Trophoblast cell (in vitro differentiated cells and primary cell): ENCODE results near the gene CFDP1.

Experiments used
- DNase-seq, 2 donors: peaks; one replicate each; pipeline ENCODE4 v3.0.0-alpha.2; 2016
- H2AFZ ChIP-seq: 2 replicates; pipeline ENCODE4 v1.6.1; 2013; ENCODE audit warnings: low read length, moderate library complexity, mild to moderate bottlenecking; ENCODE audit not compliant: insufficient read depth, poor library complexity
- H2AK5ac ChIP-seq: 2 replicates; pipeline ENCODE4 v1.6.1; 2013; ENCODE audit warnings: mild to moderate bottlenecking, low read length
- H2BK120ac ChIP-seq: 2 replicates; pipeline ENCODE4 v1.6.1; 2013; ENCODE audit warnings: low read length, mild to moderate bottlenecking, moderate library complexity; ENCODE audit not compliant: insufficient read depth, poor library complexity
- H2BK12ac ChIP-seq: 2 replicates; pipeline ENCODE4 v1.6.1; 2013; ENCODE audit warnings: mild to moderate bottlenecking, low read length, moderate library complexity
- H2BK5ac ChIP-seq: 2 replicates; pipeline ENCODE4 v1.6.1; 2013; ENCODE audit warnings: low read length, low read depth, moderate library complexity, mild to moderate bottlenecking; ENCODE audit not compliant: poor library complexity
- H3K14ac ChIP-seq: 2 replicates; pipeline ENCODE4 v1.6.1; 2013; ENCODE audit warnings: mild to moderate bottlenecking, low read length
- H3K18ac ChIP-seq: 2 replicates; pipeline ENCODE4 v1.6.1; 2013; ENCODE audit warnings: mild to moderate bottlenecking, low read length
- H3K23ac ChIP-seq: 2 replicates; pipeline ENCODE4 v1.6.1; 2013; ENCODE audit warnings: low read length
- H3K27ac ChIP-seq: 2 replicates; pipeline ENCODE4 v1.5.1; 2013; ENCODE audit warnings: low read depth, mild to moderate bottlenecking, inconsistent platforms, low read length, moderate library complexity
- H3K27me3 ChIP-seq: 2 replicates; pipeline ENCODE4 v1.6.1; 2013; ENCODE audit warnings: inconsistent platforms, mild to moderate bottlenecking, low read length, moderate library complexity; ENCODE audit not compliant: insufficient read depth
- H3K36me3 ChIP-seq, 2 experiments: 1 replicate in 1 of 2; 2 replicates in 1 of 2; pipeline ENCODE4 v1.6.1; 2013; ENCODE audit warnings: low read length in 2 of 2, mild to moderate bottlenecking in 2 of 2, moderate library complexity in 1 of 2; ENCODE audit not compliant: insufficient read depth in 2 of 2, control insufficient read depth in 1 of 2
- H3K4ac ChIP-seq: 2 replicates; pipeline ENCODE4 v1.6.1; 2013; ENCODE audit warnings: low read depth, mild to moderate bottlenecking, low read length, moderate library complexity
- H3K4me1 ChIP-seq, 2 experiments: 1 replicate in 1 of 2; 2 replicates in 1 of 2; pipeline ENCODE4 v1.6.1; 2013; ENCODE audit warnings: low read length in 2 of 2, mild to moderate bottlenecking in 2 of 2, moderate library complexity in 1 of 2; ENCODE audit not compliant: insufficient read depth in 2 of 2, control insufficient read depth in 1 of 2
- H3K4me2 ChIP-seq: 2 replicates; pipeline ENCODE4 v1.6.1; 2013; ENCODE audit warnings: inconsistent platforms, mild to moderate bottlenecking, low read length, moderate library complexity
- H3K4me3 ChIP-seq: 2 replicates; pipeline ENCODE4 v1.5.1; 2013; ENCODE audit warnings: mild to moderate bottlenecking, low read depth, low read length, inconsistent platforms
- H3K79me1 ChIP-seq: one replicate; pipeline ENCODE4 v1.6.1; 2013; ENCODE audit warnings: low read length
- H3K79me2 ChIP-seq: 2 replicates; pipeline ENCODE4 v1.6.1; 2013; ENCODE audit warnings: low read length, mild to moderate bottlenecking; ENCODE audit not compliant: control insufficient read depth, insufficient read depth, poor library complexity
- H3K9ac ChIP-seq: 2 replicates; pipeline ENCODE4 v1.6.1; 2013; ENCODE audit warnings: mild to moderate bottlenecking, low read length
- H3K9me3 ChIP-seq: 2 replicates; pipeline ENCODE4 v1.6.1; 2013; ENCODE audit warnings: low read depth, mild to moderate bottlenecking, control low read depth, inconsistent platforms, low read length; ENCODE audit not compliant: insufficient read depth
- H4K12ac ChIP-seq: 2 replicates; pipeline ENCODE4 v1.6.1; 2013; ENCODE audit warnings: low read depth, mild to moderate bottlenecking, low read length, moderate library complexity
- H4K8ac ChIP-seq: 2 replicates; pipeline ENCODE4 v1.6.1; 2013; ENCODE audit warnings: low read depth, mild to moderate bottlenecking, low read length, moderate library complexity
- H4K91ac ChIP-seq: one replicate; pipeline ENCODE4 v1.6.1; 2013; ENCODE audit warnings: low read depth, mild to moderate bottlenecking, low read length, moderate library complexity
- WGBS: extraction: QIAGEN DNeasy Blood & Tissue Kit; methylation state at CpG from one replicate; pipeline ENCODE4 v1.1.7; 2013; ENCODE audit warnings: missing lambda C conversion rate; ENCODE audit not compliant: insufficient read length, insufficient coverage; ENCODE audit errors: extremely low coverage; 5-methylcytosine and 5-hydroxymethylcytosine counted together

CFDP1 gene

DNA sequence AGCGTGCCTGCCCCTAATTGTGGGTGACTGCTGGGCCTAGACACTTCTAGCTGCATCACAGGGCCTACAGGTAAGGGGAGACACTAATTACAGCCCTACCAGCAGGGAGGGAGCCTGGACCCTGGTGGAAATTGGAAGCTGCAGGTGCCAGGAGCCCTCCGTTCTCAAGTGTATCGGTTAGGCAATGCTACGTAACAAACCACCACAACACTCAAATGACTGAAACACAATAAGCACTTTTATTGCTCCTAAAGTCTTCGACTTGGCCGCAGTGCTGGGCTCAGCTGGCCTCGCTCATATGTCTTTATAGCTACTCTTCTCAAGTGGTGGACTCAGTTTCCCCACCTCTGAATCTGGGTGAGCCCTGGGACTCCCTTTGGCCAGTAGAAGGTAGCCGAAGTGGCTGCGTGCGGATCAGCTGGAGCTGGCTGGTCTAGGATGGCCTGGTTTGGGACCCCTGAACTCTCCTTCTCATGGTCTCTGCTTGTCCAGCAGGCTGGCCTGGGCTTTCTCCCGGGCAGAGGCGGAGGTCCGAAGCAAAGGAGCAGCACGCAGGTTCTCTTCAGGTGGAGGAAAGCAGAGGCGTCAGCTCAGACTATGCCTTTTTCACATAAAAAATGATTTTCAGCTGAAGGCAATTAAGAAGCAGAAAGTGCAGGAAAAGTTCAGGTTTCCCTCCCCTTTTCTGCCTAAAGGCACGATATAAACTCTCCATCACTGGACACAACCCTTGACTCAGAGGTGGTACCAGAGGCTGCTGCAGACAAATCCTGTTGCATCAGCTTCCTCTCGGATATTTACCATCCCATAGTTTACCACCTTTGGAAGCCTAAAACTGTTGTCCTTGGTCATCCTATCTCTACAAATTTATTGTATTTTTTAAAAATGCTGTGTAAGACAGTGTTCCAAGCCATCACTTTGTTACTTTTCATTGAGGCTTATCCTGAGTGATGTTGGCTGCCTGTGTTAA is 39.9 kb upstream of the CFDP1 start:
- H3K4me3 ChIP-seq = no peak overlapping the region
- DNase-seq = no peak
- H3K9ac ChIP-seq = no peak overlapping the region
- H3K36me3 ChIP-seq = no peaks in the 10 kb centered on the region
- no peak overlapping the region for H4K8ac ChIP-seq
- no peak overlapping the region for H3K4me2 ChIP-seq
- WGBS = no CpG with 5 or more reads among the region's 17 CpGs
- no peaks in the 10 kb centered on the region for H3K79me2 ChIP-seq
- H4K12ac ChIP-seq = no peak overlapping the region
- no peak overlapping the region for H2AFZ ChIP-seq
- no peak overlapping the region for H2BK12ac ChIP-seq
- H2BK120ac ChIP-seq = no peak overlapping the region
- no peak overlapping the region for H3K18ac ChIP-seq
- H3K9me3 ChIP-seq = no peaks in the 10 kb centered on the region
- H3K4me1 ChIP-seq = no peaks in the 10 kb centered on the region
- H3K27ac ChIP-seq = no peak overlapping the region
- no peak overlapping the region for H3K14ac ChIP-seq
- no peak overlapping the region for H2AK5ac ChIP-seq
- no peaks in the 10 kb centered on the region for H3K79me1 ChIP-seq
- no peaks in the 10 kb centered on the region for H3K27me3 ChIP-seq
- H3K23ac ChIP-seq = no peak overlapping the region
- H2BK5ac ChIP-seq = no peak overlapping the region
- H4K91ac ChIP-seq = no peak overlapping the region
- no peak overlapping the region for H3K4ac ChIP-seq

DNA sequence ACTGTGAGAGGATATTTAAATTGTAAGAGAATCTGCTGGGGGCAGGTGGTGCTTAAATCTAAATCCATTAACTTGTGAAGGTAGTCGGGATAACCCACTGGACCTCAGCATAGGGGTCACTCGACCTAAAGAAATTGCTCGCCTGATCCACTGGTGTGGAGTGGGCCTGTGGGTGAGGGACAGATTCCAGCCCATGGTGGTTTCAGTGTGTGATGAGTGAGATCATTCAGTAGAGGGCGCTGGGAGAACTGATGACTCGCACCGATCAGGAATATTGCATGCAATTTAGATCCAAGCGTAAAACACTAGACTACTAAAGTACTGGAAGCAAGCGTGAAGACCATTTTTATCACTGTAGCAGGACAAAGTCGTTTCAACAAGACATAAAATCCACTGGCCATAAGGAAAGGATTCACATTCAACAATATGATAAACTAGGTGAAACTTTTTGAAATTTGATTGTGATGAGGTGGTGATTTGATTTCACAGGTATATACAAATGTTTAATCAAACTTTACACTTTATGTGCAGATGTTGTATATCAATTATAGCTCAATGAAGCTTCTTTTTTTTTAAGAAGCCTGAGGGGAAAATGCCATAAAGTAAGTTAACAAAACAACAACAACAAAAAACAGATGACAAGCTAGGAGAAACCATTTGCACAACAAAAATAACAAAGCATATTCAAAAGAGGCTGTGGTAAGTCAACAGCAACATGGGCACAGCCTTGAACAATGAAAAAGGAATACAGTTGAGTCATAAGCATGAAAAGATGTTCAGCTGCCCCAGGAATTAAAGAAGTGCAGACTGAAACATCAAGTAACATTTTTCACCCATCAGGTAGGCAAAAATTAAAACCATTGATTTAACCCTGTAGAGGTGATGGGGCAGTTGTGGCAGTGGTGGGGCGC is 38.7 kb upstream of the CFDP1 start:
- Histone ChIP-seq H4K12ac (no peak overlapping the region), H4K91ac (no peak overlapping the region), H3K23ac (no peak overlapping the region), H2BK120ac (no peak overlapping the region), H3K14ac (no peak overlapping the region), H3K27me3 (no peaks in the 10 kb centered on the region), H2AK5ac (no peak overlapping the region), H3K4me2 (no peak overlapping the region), H3K4me3 (no peak overlapping the region), H2AFZ (no peak overlapping the region), H3K9ac (no peak overlapping the region), H4K8ac (no peak overlapping the region), H3K36me3 (no peaks in the 10 kb centered on the region), H3K4me1 (no peaks in the 10 kb centered on the region), H3K9me3 (no peaks in the 10 kb centered on the region), H3K79me1 (no peaks in the 10 kb centered on the region), H3K4ac (no peak overlapping the region), H3K18ac (no peak overlapping the region), H2BK5ac (no peak overlapping the region), H3K79me2 (no peaks in the 10 kb centered on the region), H2BK12ac (no peak overlapping the region), H3K27ac (no peak overlapping the region)
- WGBS = no CpG with 5 or more reads among the region's 10 CpGs
- DNase-seq = peak; percentile 45 to 80

DNA sequence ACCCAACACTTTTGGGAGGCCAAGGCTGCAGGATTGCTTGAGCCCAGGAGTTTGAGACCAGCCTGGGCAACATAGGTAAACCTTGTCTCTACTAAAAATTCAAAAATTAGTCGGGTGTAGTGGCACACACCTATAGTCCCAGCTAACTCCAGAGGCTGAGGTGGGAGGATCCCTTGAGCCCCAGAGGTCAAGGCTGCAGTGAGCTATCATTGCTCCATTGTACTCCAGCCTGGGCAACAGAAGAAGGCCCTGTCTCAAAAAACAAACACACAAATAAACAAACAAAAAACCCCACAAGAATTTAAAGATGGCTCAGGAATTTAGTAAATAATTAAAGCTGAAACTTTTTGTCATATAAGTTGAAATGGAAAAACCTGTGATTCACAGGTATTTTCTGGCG is 33.5 kb upstream of the CFDP1 start:
- Histone ChIP-seq H3K79me1 (peaks cover 6% of the 10 kb centered on the region), H3K79me2 (peaks cover 11% of the 10 kb centered on the region), H4K8ac (no peak overlapping the region), H3K4me1 (no peaks in the 10 kb centered on the region), H4K12ac (no peak overlapping the region), H2BK120ac (no peak overlapping the region), H3K4me2 (no peak overlapping the region), H3K18ac (no peak overlapping the region), H3K27ac (no peak overlapping the region), H2BK12ac (no peak overlapping the region), H3K9me3 (no peaks in the 10 kb centered on the region), H3K36me3 (no peaks in the 10 kb centered on the region), H3K27me3 (no peaks in the 10 kb centered on the region), H2AK5ac (no peak overlapping the region), H3K4me3 (no peak overlapping the region), H3K23ac (no peak overlapping the region), H2BK5ac (no peak overlapping the region), H3K14ac (no peak overlapping the region), H3K4ac (no peak overlapping the region), H3K9ac (no peak overlapping the region), H2AFZ (no peak overlapping the region), H4K91ac (no peak overlapping the region)
- WGBS = no CpG with 5 or more reads among the region's 2 CpGs
- DNase-seq = no peak

DNA sequence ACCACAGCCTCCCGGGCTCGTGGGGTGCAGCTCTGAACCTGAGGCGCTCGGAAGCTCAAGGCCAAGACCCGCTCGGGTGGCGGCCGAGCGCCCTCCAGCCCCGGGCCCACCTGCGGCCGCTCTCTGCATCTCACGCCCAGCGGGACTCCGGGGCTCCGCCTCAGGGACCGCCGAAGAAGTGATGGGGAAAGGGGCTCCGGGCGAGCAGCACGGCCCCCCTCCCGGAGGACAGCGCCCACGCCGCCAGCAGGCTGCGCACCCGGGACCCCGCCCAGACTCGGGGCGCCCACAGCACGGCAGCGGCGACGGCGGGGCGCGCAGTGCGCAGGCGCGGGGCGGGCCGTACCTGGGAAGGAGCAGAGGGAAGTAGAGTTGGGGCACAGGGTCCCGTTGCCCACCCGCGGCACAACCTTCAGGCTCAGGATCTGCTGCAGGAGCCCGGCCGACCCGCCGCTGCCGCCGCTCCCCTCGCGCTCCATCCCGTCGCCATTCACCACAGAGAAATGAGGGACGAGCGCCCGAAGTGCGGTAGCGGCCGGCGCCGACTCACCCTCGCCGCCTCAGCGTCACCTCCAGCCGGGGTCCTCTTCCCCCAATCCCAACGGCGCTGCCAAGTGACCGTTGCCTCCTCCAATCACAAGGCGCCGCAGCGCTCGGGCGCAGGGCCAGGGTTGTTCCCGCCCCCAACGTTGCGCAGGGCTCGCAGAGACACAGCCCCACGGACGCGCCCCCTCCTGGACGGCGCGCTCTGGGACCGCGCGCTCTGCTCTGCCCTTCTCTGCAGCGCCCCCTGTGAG is 31.0 kb upstream of the CFDP1 start, which contains the start of gene TMEM170A:
Gene TMEM170A, minus strand, starts transcription at position 568 of the 797 bp plus-strand sequence. Its CDS starts 89 bp downstream, at position 479.
- peak within 1 kb of the TSS; percentile 82 for H4K91ac ChIP-seq
- H2AFZ ChIP-seq = peak within 1 kb of the TSS; percentile 72
- peak; percentile 99 to 100 for DNase-seq
- H4K8ac ChIP-seq = peak within 1 kb of the TSS; percentile 96
- H3K14ac ChIP-seq = peak within 1 kb of the TSS; percentile 54
- H3K79me1 ChIP-seq = peaks cover 6% of the 10 kb centered on the region
- no peak within 1 kb of the TSS for H2BK12ac ChIP-seq
- H3K4me3 ChIP-seq = peak within 1 kb of the TSS; percentile 99
- H3K36me3 ChIP-seq = peaks cover 2 to 3% of the 10 kb centered on the region in 2 experiments
- H3K4ac ChIP-seq = peak within 1 kb of the TSS; percentile 90
- peak within 1 kb of the TSS; percentile 88 for H3K27ac ChIP-seq
- H2AK5ac ChIP-seq = no peak within 1 kb of the TSS
- H3K9ac ChIP-seq = peak within 1 kb of the TSS; percentile 97
- H3K27me3 ChIP-seq = no peaks in the 10 kb centered on the region
- H3K4me1 ChIP-seq = peaks cover 0 to 2% of the 10 kb centered on the region in 2 experiments
- H3K4me2 ChIP-seq = peak within 1 kb of the TSS; percentile 99
- no CpG with 5 or more reads among the region's 89 CpGs for WGBS
- peak within 1 kb of the TSS; percentile 79 for H2BK5ac ChIP-seq
- peak within 1 kb of the TSS; percentile 62 for H2BK120ac ChIP-seq
- no peak within 1 kb of the TSS for H3K23ac ChIP-seq
- H3K79me2 ChIP-seq = peaks cover 14% of the 10 kb centered on the region
- H3K9me3 ChIP-seq = no peaks in the 10 kb centered on the region
- H4K12ac ChIP-seq = peak within 1 kb of the TSS; percentile 79
- H3K18ac ChIP-seq = peak within 1 kb of the TSS; percentile 88
